Measurements from ENCODE around the gene ADAP1.

Gene ADAP1

DNA sequence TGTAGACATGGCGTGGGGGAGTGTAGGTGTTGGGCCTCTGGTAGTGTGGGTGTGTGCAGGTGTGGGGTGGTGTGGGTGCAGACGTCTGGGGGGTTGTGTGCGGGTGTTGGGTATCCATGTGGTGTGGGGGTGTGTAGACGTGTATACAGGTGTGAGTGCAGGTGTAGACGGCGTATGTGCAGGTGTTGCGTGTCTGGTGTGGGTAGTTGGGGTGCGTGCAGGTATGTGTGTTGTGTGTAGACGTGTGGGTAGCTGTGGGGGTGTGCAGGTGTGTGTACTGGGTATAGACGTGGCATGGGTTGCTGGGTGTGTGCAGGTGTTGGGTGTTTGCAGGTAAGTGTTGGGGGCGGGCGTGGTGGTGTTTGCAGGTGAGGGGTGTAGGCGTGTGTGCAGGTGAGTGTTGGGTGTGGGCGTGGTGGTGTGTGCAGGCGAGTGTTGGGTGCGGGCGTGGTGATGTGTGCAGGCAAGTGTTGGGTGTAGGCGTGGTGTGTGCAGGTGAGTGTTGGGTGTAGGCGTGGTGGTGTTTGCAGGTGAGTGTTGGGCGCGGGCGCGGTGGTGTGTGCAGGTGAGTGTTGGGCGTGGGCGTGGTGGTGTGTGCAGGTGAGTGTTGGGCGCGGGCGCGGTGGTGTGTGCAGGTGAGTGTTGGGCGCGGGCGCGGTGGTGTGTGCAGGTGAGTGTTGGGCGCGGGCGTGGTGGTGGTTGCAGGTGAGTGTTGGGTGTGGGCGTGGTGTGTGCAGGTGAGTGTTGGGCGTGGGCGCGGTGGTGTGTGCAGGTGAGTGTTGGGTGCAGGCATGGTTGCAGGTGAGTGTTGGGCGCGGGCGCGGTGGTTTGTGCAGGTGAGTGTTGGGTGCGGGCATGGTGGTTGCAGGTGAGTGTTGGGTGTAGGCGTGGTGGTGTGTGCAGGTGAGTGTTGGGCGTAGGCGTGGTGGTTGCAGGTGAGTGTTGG, 61.6 kb downstream of the ADAP1 start:
- H3K4me3 ChIP-seq (ENCODE audit: control insufficient read depth, low read depth, low read length): no peak overlapping the region
- no peak for DNase-seq (ENCODE audit: low read depth)
- TF ChIP-seq, protein P1, sequence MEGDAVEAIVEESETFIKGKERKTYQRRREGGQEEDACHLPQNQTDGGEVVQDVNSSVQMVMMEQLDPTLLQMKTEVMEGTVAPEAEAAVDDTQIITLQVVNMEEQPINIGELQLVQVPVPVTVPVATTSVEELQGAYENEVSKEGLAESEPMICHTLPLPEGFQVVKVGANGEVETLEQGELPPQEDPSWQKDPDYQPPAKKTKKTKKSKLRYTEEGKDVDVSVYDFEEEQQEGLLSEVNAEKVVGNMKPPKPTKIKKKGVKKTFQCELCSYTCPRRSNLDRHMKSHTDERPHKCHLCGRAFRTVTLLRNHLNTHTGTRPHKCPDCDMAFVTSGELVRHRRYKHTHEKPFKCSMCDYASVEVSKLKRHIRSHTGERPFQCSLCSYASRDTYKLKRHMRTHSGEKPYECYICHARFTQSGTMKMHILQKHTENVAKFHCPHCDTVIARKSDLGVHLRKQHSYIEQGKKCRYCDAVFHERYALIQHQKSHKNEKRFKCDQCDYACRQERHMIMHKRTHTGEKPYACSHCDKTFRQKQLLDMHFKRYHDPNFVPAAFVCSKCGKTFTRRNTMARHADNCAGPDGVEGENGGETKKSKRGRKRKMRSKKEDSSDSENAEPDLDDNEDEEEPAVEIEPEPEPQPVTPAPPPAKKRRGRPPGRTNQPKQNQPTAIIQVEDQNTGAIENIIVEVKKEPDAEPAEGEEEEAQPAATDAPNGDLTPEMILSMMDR (conservative IDR thresholded peaks at IDR 0.05; ENCODE audit: control insufficient read depth, insufficient read depth, low read depth, low read length): no peak

DNA sequence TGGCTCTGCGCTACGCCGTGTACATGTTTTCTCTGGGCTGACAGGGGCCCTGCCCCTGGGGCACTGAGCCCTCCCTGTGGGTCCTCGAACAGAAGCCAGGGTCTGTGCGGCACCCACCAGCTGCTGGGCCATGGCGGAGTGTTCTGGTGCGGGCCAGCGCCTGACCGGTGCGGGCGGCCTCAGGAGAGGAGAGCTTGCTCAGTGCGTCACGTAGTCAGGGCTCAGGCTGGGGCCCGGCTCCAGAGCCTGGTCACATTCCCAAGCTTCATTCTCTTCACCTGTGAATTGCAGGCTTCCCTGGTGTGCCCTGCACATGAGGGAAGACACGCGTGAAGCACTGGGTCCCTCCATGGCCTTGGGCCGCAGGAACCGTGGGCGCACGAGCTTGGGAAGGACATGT, 62.7 kb downstream of the ADAP1 start:
- TF ChIP-seq, protein P1 (conservative IDR thresholded peaks at IDR 0.05; ENCODE audit: control insufficient read depth, insufficient read depth, low read depth, low read length): no peak
- no peak for DNase-seq (ENCODE audit: low read depth)
- no peak overlapping the region for H3K4me3 ChIP-seq (ENCODE audit: control insufficient read depth, low read depth, low read length)

DNA sequence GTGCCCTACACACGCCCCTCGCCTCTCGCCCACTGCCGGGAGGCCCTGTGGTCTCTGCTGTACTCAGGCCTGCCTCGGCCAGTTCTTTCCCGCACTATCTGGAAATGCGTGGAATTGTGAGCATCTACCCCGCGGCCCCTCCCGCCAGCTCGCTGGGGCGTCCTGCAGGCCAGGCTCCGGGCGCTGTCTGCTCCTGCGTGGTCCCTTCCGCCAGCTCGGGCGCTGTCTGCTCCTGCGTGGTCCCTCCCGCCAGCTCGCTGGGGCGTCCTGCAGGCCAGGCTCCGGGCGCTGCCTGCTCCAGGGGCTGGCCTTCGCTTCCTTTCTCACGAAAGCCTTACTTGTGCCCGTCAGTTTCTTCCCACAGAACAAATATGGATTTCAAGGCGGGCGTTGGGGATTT, 63.2 kb downstream of the ADAP1 start:
- no peak for DNase-seq (ENCODE audit: low read depth)
- TF ChIP-seq, protein P1 (conservative IDR thresholded peaks at IDR 0.05; ENCODE audit: control insufficient read depth, insufficient read depth, low read depth, low read length): no peak
- no peak overlapping the region for H3K4me3 ChIP-seq (ENCODE audit: control insufficient read depth, low read depth, low read length)

GRCh38 chr7:890868-891267, 63.6 kb downstream of the ADAP1 start:
- TF ChIP-seq, protein P1 (conservative IDR thresholded peaks at IDR 0.05; ENCODE audit: control insufficient read depth, insufficient read depth, low read depth, low read length): no peak

DNA sequence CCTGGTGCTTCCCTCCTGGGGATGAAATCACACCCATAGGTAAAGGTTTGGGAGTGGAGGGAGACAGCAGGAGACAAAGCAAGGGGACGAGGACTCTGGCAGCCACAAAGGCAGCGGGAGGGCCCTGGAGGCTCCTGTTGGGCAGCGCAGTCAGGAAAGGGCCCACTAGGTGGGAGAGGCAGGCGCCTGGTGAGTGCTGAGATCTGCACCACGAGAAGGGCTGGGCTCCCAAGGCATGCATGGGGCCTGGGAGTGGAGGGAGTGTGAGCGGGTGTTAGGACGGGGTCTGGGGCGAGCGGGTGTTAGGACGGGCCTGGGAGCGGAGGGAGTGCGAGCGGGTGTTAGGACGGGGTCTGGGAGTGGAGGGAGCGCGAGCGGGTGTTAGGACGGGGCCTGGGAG, 65.1 kb downstream of the ADAP1 start:
- DNase-seq (ENCODE audit: low read depth): no peak
- TF ChIP-seq, protein P1 (conservative IDR thresholded peaks at IDR 0.05; ENCODE audit: control insufficient read depth, insufficient read depth, low read depth, low read length): no peak
- no peak overlapping the region for H3K4me3 ChIP-seq (ENCODE audit: control insufficient read depth, low read depth, low read length)

More at GRCh38 chr7:890868-891267, 63.6 kb downstream of the ADAP1 start:
- no peak for DNase-seq (ENCODE audit: low read depth)
- H3K4me3 ChIP-seq (ENCODE audit: control insufficient read depth, low read depth, low read length): no peak overlapping the region

GRCh38 chr7:889025-889390, 65.5 kb downstream of the ADAP1 start:
- no peak for DNase-seq (ENCODE audit: low read depth)
- TF ChIP-seq, protein P1 (conservative IDR thresholded peaks at IDR 0.05; ENCODE audit: control insufficient read depth, insufficient read depth, low read depth, low read length): no peak
- no peak overlapping the region for H3K4me3 ChIP-seq (ENCODE audit: control insufficient read depth, low read depth, low read length)

All from fibroblast of mammary gland (primary cell).